ENCODE data around the gene LRRC49. TPM values are rescaled to one million over a fixed set of nuclear protein-coding genes. Genes with fewer than 3 reads are reported as not detected.

Gene LRRC49
- total RNA-seq, 1 experiment from 2014 or later = 8.3 TPM

DNA sequence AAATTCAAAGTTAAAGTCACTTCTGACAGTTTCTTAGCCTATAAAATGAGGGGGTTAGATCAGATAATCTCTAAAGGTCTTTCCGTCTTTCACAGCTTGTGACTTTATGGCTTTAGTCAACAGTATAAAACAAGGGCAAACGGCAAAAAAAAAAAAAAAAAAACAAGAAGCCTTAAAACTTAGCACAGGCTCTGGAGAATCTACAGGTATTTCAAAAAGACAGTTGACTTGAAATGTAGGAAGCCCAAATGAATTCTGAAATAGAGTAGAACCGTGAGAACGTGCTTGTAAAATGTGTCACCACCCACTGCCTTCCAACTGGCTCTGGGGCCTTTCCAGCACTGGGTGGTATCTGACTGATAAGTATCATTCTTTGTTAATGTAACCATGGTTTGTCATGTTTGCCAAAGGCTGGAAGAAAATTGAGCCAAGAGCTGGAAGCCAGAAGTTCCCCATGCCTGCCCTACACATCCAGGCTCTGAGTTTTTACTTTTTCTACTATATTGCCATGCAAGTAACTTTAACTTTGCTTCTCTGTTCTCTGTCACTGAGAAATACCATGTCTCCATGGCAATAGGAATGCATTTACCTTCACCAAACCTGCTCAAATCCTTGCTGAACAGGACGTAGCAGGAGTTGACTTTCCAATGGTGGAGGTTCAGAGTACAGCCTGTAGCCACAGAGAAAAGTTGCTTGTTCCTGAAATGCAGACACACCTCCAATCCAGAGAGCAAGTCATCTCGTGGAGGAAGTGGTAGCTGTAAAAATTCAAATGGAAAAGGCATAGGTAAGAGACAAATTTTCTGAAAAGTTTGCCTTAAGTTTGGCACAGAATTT lies 186.8 kb downstream of the LRRC49 start:
- H2BK20ac ChIP-seq (ENCODE audit: low read depth, low read length, poor library complexity, severe bottlenecking) = no peak overlapping the region
- no peak overlapping the region for H3T11ph ChIP-seq (ENCODE audit: low read length)
- H2AFZ ChIP-seq (ENCODE audit: low read length) = no peak overlapping the region
- Mint-ChIP-seq H3K27me3 (ENCODE audit: low read depth) (peaks cover 70% of the 10 kb centered on the region), H3K4me1 (peaks cover 4 to 5% of the 10 kb centered on the region in 2 experiments; a peak in 3 of 4 replicates), H3K9me3 (peaks cover 0 to 15% of the 10 kb centered on the region in 2 experiments), H3K36me3 (ENCODE audit: insufficient read depth in 1 of 3, low read depth in 3 of 3) (peaks cover 0 to 9% (median 2%) of the 10 kb centered on the region in 3 experiments; a peak in 6 of 7 replicates), H3K4me3 (no peak overlapping the region), H3K27ac (no peak overlapping the region)
- H2BK5ac ChIP-seq (ENCODE audit: insufficient read length, low read length) = no peak overlapping the region
- no peaks in the 10 kb centered on the region for H3K79me1 ChIP-seq (ENCODE audit: insufficient read depth, low read depth, low read length, poor library complexity, severe bottlenecking)
- H3K4ac ChIP-seq (ENCODE audit: low read depth, low read length) = no peak overlapping the region
- no peak overlapping the region for H3K23ac ChIP-seq (ENCODE audit: insufficient read length, low read depth, low read length)
- no peak overlapping the region for H4K5ac ChIP-seq (ENCODE audit: insufficient read length, low read depth, low read length)
- H3K14ac ChIP-seq (ENCODE audit: insufficient read depth, low read length) = no peak overlapping the region
- H2AK5ac ChIP-seq (ENCODE audit: insufficient read length, low read length) = no peak overlapping the region
- no peaks in the 10 kb centered on the region for H3K79me2 ChIP-seq (ENCODE audit: insufficient read depth, low read length)
- no peaks in the 10 kb centered on the region for H4K20me1 ChIP-seq (ENCODE audit: control insufficient read depth, insufficient read depth, insufficient read length)
- H3K27me3 ChIP-seq (ENCODE audit: insufficient read depth, low read length) = peaks cover 3% of the 10 kb centered on the region; the same call in 1 of the 2 replicates
- H3K9ac ChIP-seq (ENCODE audit: extremely low read depth, insufficient read length, low read length) = no peak overlapping the region
- no CpG with 5 or more reads among the region's 6 CpGs for WGBS (ENCODE audit: extremely low coverage, insufficient read length, low lambda C conversion rate)
- no peak overlapping the region for H3K4me2 ChIP-seq (ENCODE audit: insufficient read depth, insufficient read length, low read length)
- H2BK12ac ChIP-seq (ENCODE audit: insufficient read length, low read depth, low read length) = no peak overlapping the region
- H2BK15ac ChIP-seq (ENCODE audit: low read depth, low read length) = no peak overlapping the region
- TF ChIP-seq CTCF (conservative IDR thresholded peaks at IDR 0.05) = no peak
- no peak overlapping the region for H4K8ac ChIP-seq (replicated peaks; ENCODE audit: insufficient read length, low read depth, low read length)
- no peaks in the 10 kb centered on the region for H3K9me3 ChIP-seq (ENCODE audit: control insufficient read depth, low read depth, low read length)
- H3K4me1 ChIP-seq (ENCODE audit: insufficient read depth, low read length) = no peaks in the 10 kb centered on the region
- no peak overlapping the region for H3K56ac ChIP-seq (ENCODE audit: insufficient read length, low read depth, low read length)
- H3K23me2 ChIP-seq (ENCODE audit: insufficient read length, low read depth, low read length, poor library complexity, severe bottlenecking) = no peaks in the 10 kb centered on the region
- H3K18ac ChIP-seq (ENCODE audit: insufficient read length, low read depth, low read length) = no peak overlapping the region
- no peak for DNase-seq
- H3K27ac ChIP-seq (ENCODE audit: insufficient read length, low read depth, low read length) = no peak overlapping the region
- H4K91ac ChIP-seq (ENCODE audit: insufficient read length, low read depth, low read length) = no peak overlapping the region
- no peak overlapping the region for H2BK120ac ChIP-seq (ENCODE audit: low read depth, low read length, poor library complexity, severe bottlenecking)
